T-cell (primary cell): Measurements from ENCODE around the gene ALDH16A1. TPM values are rescaled to one million over a fixed set of nuclear protein-coding genes. Genes with fewer than 3 reads are reported as not detected.

Source experiments
- ATAC-seq, 4 experiments: fragments of 200-7000 bp in 3 of 4; fragments of 150-1000 bp in 1 of 4; cut with Tn5 transposase; replicated peaks in 1 of 4; 1 replicate in 3 of 4; 2 replicates in 1 of 4; pipeline ENCODE4 v1.10.0; 2021; ENCODE audit warnings: moderate library complexity in 3 of 4, mild to moderate bottlenecking in 2 of 4, moderate number of reproducible peaks in 1 of 4
- CTCF ChIA-PET, 2 donors: fragments of 300-600 bp; sonication (Branson Sonifier 250); formaldehyde crosslinking; loops; one replicate each; lab custom pipeline; 2022; ENCODE audit warnings: antibody characterized with exemption in 2 of 2; lab: Charles Lee
- POLR2A ChIA-PET, 2 donors: fragments of 300-600 bp; sonication (Branson Sonifier 250); formaldehyde crosslinking; loops; one replicate each; lab custom pipeline; 2022; ENCODE audit warnings: antibody characterized with exemption in 2 of 2; lab: Charles Lee
- DNase-seq, 35 experiments: peaks; one replicate each; pipeline versions ENCODE4 v3.0.0 to v3.0.0-alpha.2; 2013 to 2023
- H3K27ac ChIP-seq: one replicate; pipeline ENCODE4 v1.5.1; 2013; ENCODE audit warnings: low read length
- H3K27me3 ChIP-seq, 2 experiments: replicated peaks in 1 of 2; 1 replicate in 1 of 2; 2 replicates in 1 of 2; pipeline versions ENCODE4 v1.6.1 to v1.7.0; 2013; ENCODE audit warnings: low read length in 1 of 2, mixed read lengths in 1 of 2; ENCODE audit not compliant: control insufficient read depth in 2 of 2, insufficient read depth in 2 of 2; ENCODE audit errors: extremely low read depth in 1 of 2
- H3K36me3 ChIP-seq, 2 donors: 1 replicate in 1 of 2; 2 replicates in 1 of 2; pipeline versions ENCODE4 v1.6.1 to v1.7.0; 2013; ENCODE audit warnings: low read length in 1 of 2; ENCODE audit not compliant: control insufficient read depth in 2 of 2, insufficient read depth in 1 of 2; ENCODE audit errors: extremely low read depth in 1 of 2
- H3K4me1 ChIP-seq, 2 experiments: 1 replicate in 1 of 2; 2 replicates in 1 of 2; pipeline versions ENCODE4 v1.6.1 to v1.7.0; 2013; ENCODE audit warnings: low read length in 2 of 2, mixed read lengths in 1 of 2; ENCODE audit not compliant: insufficient read depth in 2 of 2, control insufficient read depth in 1 of 2; ENCODE audit errors: extremely low read depth in 1 of 2
- H3K4me3 ChIP-seq, 2 donors: 1 replicate in 1 of 2; 2 replicates in 1 of 2; pipeline versions ENCODE4 v1.5.1 to v1.7.0; 2013; ENCODE audit warnings: mild to moderate bottlenecking in 2 of 2, low read length in 1 of 2, moderate library complexity in 1 of 2; ENCODE audit not compliant: control insufficient read depth in 1 of 2; ENCODE audit errors: extremely low read depth in 1 of 2
- H3K9me3 ChIP-seq: 2 replicates; pipeline ENCODE4 v1.7.0; 2013
- H3K27ac Mint-ChIP-seq, 2 donors: one replicate each; pipeline ENCODE4 v1.8.0; 2020 to 2021; ENCODE audit warnings: mild to moderate bottlenecking in 2 of 2, mixed read lengths in 2 of 2
- H3K27me3 Mint-ChIP-seq, 2 donors: one replicate each; pipeline ENCODE4 v1.8.0; 2021 to 2022; ENCODE audit warnings: mixed read lengths in 2 of 2
- H3K36me3 Mint-ChIP-seq: one replicate; pipeline ENCODE4 v1.8.0; 2021; ENCODE audit warnings: mixed read lengths
- H3K4me1 Mint-ChIP-seq, 3 donors: one replicate each; pipeline ENCODE4 v1.8.0; 2020 to 2022; ENCODE audit warnings: mixed read lengths in 3 of 3, mild to moderate bottlenecking in 1 of 3
- H3K4me3 Mint-ChIP-seq, 3 donors: one replicate each; pipeline ENCODE4 v1.8.0; 2020 to 2022; ENCODE audit warnings: mild to moderate bottlenecking in 3 of 3, mixed read lengths in 3 of 3, moderate library complexity in 3 of 3
- H3K9me3 Mint-ChIP-seq, 3 donors: one replicate each; pipeline ENCODE4 v1.8.0; 2020 to 2022; ENCODE audit warnings: mixed read lengths in 3 of 3
- WGBS: methylation state at CpG from one replicate; pipeline ENCODE4 v1.1.5; 2013; ENCODE audit warnings: missing lambda C conversion rate; ENCODE audit not compliant: insufficient coverage; 5-methylcytosine and 5-hydroxymethylcytosine counted together
- total RNA-seq, 35 experiments: library from RNA in 6 of 35; stranded (reverse) in 6 of 35; fragments of 120-200 nt in 1 of 35; gene quantifications; one replicate each; pipeline versions ENCODE4 v1.2.1 to v1.2.4 and lab custom pipeline; 2013 to 2026

The ALDH16A1 gene
- total RNA-seq, 5 donors from 2014 or later (not counting 1 experiment from before 2014, with no cell fraction given), result 32.8 to 57.2 (median 46.3) TPM

GRCh38 chr19:49499030-49499670 is 46.1 kb downstream of the ALDH16A1 start:
- no peaks in the 10 kb centered on the region for H3K9me3 Mint-ChIP-seq

GRCh38 chr19:49502866-49503581 is 50.0 kb downstream of the ALDH16A1 start:
- H3K4me1 ChIP-seq, result peaks cover 16 to 60% of the 10 kb centered on the region in 2 experiments
- CTCF ChIA-PET, result interaction anchor here (0.6 to 4.6 kb wide), 9 partner anchors 25 to 122 kb away, joined by 3 to 32 read pairs (median 4); partner anchors contain the start of genes NOSIP (in 1 of the 2) and RCN3 (in 1 of the 2)
- peaks cover 24% of the 10 kb centered on the region for H3K36me3 Mint-ChIP-seq
- no peaks in the 10 kb centered on the region for H3K9me3 Mint-ChIP-seq
- H3K4me3 ChIP-seq, result no peak overlapping the region
- H3K4me3 Mint-ChIP-seq, result peak overlapping the region in 1 of 3 donors; percentile 39
- no peaks in the 10 kb centered on the region for H3K27me3 Mint-ChIP-seq
- DNase-seq (peak in 23 of 35 experiments; percentile 29 to 79 (median 48)), ATAC-seq (no peak)
- peak overlapping the region; percentile 92 for H3K27ac ChIP-seq
- H3K9me3 ChIP-seq, result no peaks in the 10 kb centered on the region
- H3K36me3 ChIP-seq, result peaks cover 0 to 22% of the 10 kb centered on the region in 2 donors
- peak overlapping the region; percentile 75 to 93 for H3K27ac Mint-ChIP-seq
- POLR2A ChIA-PET, result interaction anchor here (0.6 kb wide), 2 partner anchors 73 to 139 kb away, joined by 4 to 14 read pairs; partner anchors contain the start of gene SCAF1 (in 1 of the 2)
- H3K27me3 ChIP-seq, result no peaks in the 10 kb centered on the region
- WGBS, result 56% methylated on average over 11 of the region's 14 CpGs
- H3K4me1 Mint-ChIP-seq, result peaks cover 43 to 63% (median 50%) of the 10 kb centered on the region in 3 donors

More at GRCh38 chr19:49499030-49499670, 46.1 kb downstream of the ALDH16A1 start:
- Mint-ChIP-seq H3K4me1 (peaks cover 57 to 64% (median 64%) of the 10 kb centered on the region in 3 donors), H3K36me3 (peaks cover 34% of the 10 kb centered on the region), H3K4me3 (peak overlapping the region; percentile 99 to 100 (median 100)), H3K27ac (peak overlapping the region; percentile 95 to 100), H3K27me3 (no peaks in the 10 kb centered on the region)
- ATAC-seq (no peak), DNase-seq (peak in 4 of 35 experiments; percentile 28 to 51 (median 34))
- peak overlapping the region; percentile 92 for H3K27ac ChIP-seq
- peaks cover 0 to 30% of the 10 kb centered on the region in 2 donors for H3K36me3 ChIP-seq
- ChIA-PET CTCF (interaction anchor here (0.5 to 1.3 kb wide), 3 partner anchors 70 to 164 kb away, joined by 3 to 6 read pairs (median 3); no protein-coding TSS in a partner anchor), POLR2A (interaction anchor here (0.6 kb wide), 2 partner anchors 8 to 70 kb away, joined by 3 read pairs; no protein-coding TSS in a partner anchor)
- 1% methylated on average over 16 of the region's 19 CpGs for WGBS
- peak overlapping the region; percentile 78 to 92 for H3K4me3 ChIP-seq
- H3K9me3 ChIP-seq, result no peaks in the 10 kb centered on the region
- H3K4me1 ChIP-seq, result peaks cover 22 to 78% of the 10 kb centered on the region in 2 experiments
- H3K27me3 ChIP-seq, result no peaks in the 10 kb centered on the region

- Mint-ChIP-seq H3K27ac (peak overlapping the region in 1 of 2 donors; percentile 93), H3K4me3 (no peak overlapping the region), H3K9me3 (no peaks in the 10 kb centered on the region), H3K4me1 (peaks cover 38 to 60% (median 44%) of the 10 kb centered on the region in 3 donors), H3K36me3 (peaks cover 18% of the 10 kb centered on the region), H3K27me3 (no peaks in the 10 kb centered on the region)
- peaks cover 13 to 55% of the 10 kb centered on the region in 2 experiments for H3K4me1 ChIP-seq
- ATAC-seq (no peak), DNase-seq (no peak)
- no peaks in the 10 kb centered on the region for H3K9me3 ChIP-seq
- no peaks in the 10 kb centered on the region for H3K27me3 ChIP-seq
- H3K27ac ChIP-seq, result no peak overlapping the region
- no peak overlapping the region for H3K4me3 ChIP-seq
- ChIA-PET CTCF (interaction anchor here (0.7 to 4.6 kb wide), 6 partner anchors 24 to 76 kb away, joined by 3 to 32 read pairs (median 6); partner anchors contain the start of genes NOSIP (in 1 of the 2) and RCN3 (in 1 of the 2)), POLR2A (interaction anchor here in 1 of 2 donors (0.6 kb wide), 1 partner anchor 73 kb away, joined by 14 read pairs; no protein-coding TSS in a partner anchor)
- WGBS, result 86% methylated on average over 2 of the region's 9 CpGs
- H3K36me3 ChIP-seq, result peaks cover 0 to 16% of the 10 kb centered on the region in 2 donors
These were observed 50.5 kb downstream of the ALDH16A1 start for GRCh38 chr19:49503582-49503962.

GRCh38 chr19:49506575-49507105 is 53.6 kb downstream of the ALDH16A1 start:
- H3K4me3 ChIP-seq, result no peak overlapping the region
- DNase-seq (peak; percentile 55 to 88 (median 72)), ATAC-seq (peak; percentile 72 to 80 (median 78))
- H3K27me3 Mint-ChIP-seq, result no peaks in the 10 kb centered on the region
- peaks cover 29 to 45% (median 35%) of the 10 kb centered on the region in 3 donors for H3K4me1 Mint-ChIP-seq
- 28% methylated on average over 6 of the region's 8 CpGs for WGBS
- no peak overlapping the region for H3K27ac ChIP-seq
- CTCF ChIA-PET, result interaction anchor here (0.6 to 4.6 kb wide), 20 partner anchors 9 to 172 kb away, joined by 3 to 32 read pairs (median 4); partner anchors contain the start of gene RRAS (in 1 of the 2)
- H3K36me3 Mint-ChIP-seq, result no peaks in the 10 kb centered on the region
- peak overlapping the region; percentile 17 to 77 for H3K27ac Mint-ChIP-seq
- no peaks in the 10 kb centered on the region for H3K9me3 ChIP-seq
- no peaks in the 10 kb centered on the region for H3K27me3 ChIP-seq
- no peak overlapping the region for H3K4me3 Mint-ChIP-seq
- peaks cover 12 to 43% of the 10 kb centered on the region in 2 experiments for H3K4me1 ChIP-seq
- H3K36me3 ChIP-seq, result no peaks in the 10 kb centered on the region
- POLR2A ChIA-PET, result no interaction called here
- H3K9me3 Mint-ChIP-seq, result no peaks in the 10 kb centered on the region

GRCh38 chr19:49507803-49508494 is 54.9 kb downstream of the ALDH16A1 start:
- DNase-seq, result no peak
- POLR2A ChIA-PET, result interaction anchor here in 1 of 2 donors (0.6 kb wide), 1 partner anchor 61 kb away, joined by 3 read pairs; no protein-coding TSS in a partner anchor
- CTCF ChIA-PET, result interaction anchor here (0.6 to 2.0 kb wide), 6 partner anchors 39 to 173 kb away, joined by 3 to 14 read pairs (median 4); no protein-coding TSS in a partner anchor
- Histone ChIP-seq H3K4me3 (no peak overlapping the region), H3K9me3 (no peaks in the 10 kb centered on the region), H3K4me1 (peaks cover 6 to 43% of the 10 kb centered on the region in 2 experiments), H3K36me3 (no peaks in the 10 kb centered on the region), H3K27ac (no peak overlapping the region), H3K27me3 (no peaks in the 10 kb centered on the region)
- WGBS, result 85% methylated on average over 7 of the region's 12 CpGs
- no peak for ATAC-seq
- Mint-ChIP-seq H3K36me3 (no peaks in the 10 kb centered on the region), H3K9me3 (no peaks in the 10 kb centered on the region), H3K4me3 (no peak overlapping the region), H3K27me3 (no peaks in the 10 kb centered on the region), H3K4me1 (peaks cover 26 to 41% (median 31%) of the 10 kb centered on the region in 3 donors), H3K27ac (peak overlapping the region in 1 of 2 donors; percentile 56)
